ENCODE measurements around the gene SCUBE1.

The SCUBE1 gene

GRCh38 chr22:43209523-43209890, 133.7 kb downstream of the SCUBE1 start:
- no peak for TF ChIP-seq CTCF (IDR thresholded peaks at IDR 0.05; ENCODE audit: extremely low read depth, insufficient read depth, missing control alignments)
- in situ Hi-C loops (cut with MboI; ENCODE audit: low pct_unique_long_range_greater_than_20kb, low sequenced_read_pairs, unreplicated experiment): no loop called here
- DNase-seq (ENCODE audit: low spot score): no peak

- no peak for DNase-seq (ENCODE audit: low spot score)
- in situ Hi-C loops (cut with MboI; ENCODE audit: low pct_unique_long_range_greater_than_20kb, low sequenced_read_pairs, unreplicated experiment): no loop called here
- TF ChIP-seq CTCF (IDR thresholded peaks at IDR 0.05; ENCODE audit: extremely low read depth, insufficient read depth, missing control alignments): no peak
These were observed 134.3 kb downstream of the SCUBE1 start for GRCh38 chr22:43208703-43209522.

DNA sequence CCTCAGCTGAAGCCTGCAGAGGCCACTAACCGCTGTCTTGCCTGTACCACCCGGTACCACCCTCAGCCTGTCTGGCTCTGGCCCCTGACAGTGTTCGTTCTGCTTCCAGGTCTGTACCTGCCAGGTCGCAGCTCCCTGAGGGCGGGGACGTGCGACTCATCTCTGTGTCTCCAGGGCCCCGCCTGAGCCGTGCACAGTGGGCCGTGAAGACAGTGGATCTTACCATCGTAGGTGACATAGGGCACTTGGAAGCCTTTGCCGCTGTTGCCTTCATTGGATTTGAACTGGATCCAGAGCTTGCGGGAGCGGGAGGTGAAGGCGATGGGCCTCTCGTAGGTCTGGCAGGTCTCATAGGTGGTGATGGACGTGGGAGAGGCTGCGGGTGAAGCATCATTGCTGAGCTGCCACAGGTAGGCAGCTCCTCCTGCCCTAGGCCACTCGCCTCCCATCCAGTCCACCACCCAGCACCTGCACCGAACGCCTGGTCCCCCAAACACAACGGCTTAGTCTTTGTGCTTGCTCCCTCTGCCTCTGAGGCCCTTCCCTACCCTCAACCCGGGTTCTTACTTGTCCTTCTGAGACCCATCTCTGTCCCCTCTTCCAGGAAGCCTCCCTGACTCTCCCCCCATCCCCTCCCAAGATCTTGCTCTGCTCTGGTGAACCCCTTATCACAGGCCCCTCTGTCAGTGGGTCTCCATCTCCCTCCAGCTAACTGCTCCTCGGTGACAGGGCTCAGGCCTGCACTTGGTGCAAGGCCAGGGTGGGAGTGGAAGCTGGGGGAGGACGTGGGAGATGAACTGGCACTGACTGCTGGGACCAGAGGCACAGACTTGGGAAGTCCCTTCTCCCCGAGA, 135.1 kb downstream of the SCUBE1 start:
- TF ChIP-seq CTCF (IDR thresholded peaks at IDR 0.05; ENCODE audit: extremely low read depth, insufficient read depth, missing control alignments): no peak
- DNase-seq (ENCODE audit: low spot score): no peak
- in situ Hi-C loops (cut with MboI; ENCODE audit: low pct_unique_long_range_greater_than_20kb, low sequenced_read_pairs, unreplicated experiment): no loop called here

- no peak for DNase-seq (ENCODE audit: low spot score)
- no peak for TF ChIP-seq CTCF (IDR thresholded peaks at IDR 0.05; ENCODE audit: extremely low read depth, insufficient read depth, missing control alignments)
- in situ Hi-C loops (cut with MboI; ENCODE audit: low pct_unique_long_range_greater_than_20kb, low sequenced_read_pairs, unreplicated experiment): no loop called here
These were observed 135.8 kb downstream of the SCUBE1 start for GRCh38 chr22:43207386-43207785.

- in situ Hi-C loops (cut with MboI; ENCODE audit: low pct_unique_long_range_greater_than_20kb, low sequenced_read_pairs, unreplicated experiment): no loop called here
- TF ChIP-seq CTCF (IDR thresholded peaks at IDR 0.05; ENCODE audit: extremely low read depth, insufficient read depth, missing control alignments): no peak
- no peak for DNase-seq (ENCODE audit: low spot score)
These were observed 136.5 kb downstream of the SCUBE1 start for GRCh38 chr22:43206509-43207161.

DNA sequence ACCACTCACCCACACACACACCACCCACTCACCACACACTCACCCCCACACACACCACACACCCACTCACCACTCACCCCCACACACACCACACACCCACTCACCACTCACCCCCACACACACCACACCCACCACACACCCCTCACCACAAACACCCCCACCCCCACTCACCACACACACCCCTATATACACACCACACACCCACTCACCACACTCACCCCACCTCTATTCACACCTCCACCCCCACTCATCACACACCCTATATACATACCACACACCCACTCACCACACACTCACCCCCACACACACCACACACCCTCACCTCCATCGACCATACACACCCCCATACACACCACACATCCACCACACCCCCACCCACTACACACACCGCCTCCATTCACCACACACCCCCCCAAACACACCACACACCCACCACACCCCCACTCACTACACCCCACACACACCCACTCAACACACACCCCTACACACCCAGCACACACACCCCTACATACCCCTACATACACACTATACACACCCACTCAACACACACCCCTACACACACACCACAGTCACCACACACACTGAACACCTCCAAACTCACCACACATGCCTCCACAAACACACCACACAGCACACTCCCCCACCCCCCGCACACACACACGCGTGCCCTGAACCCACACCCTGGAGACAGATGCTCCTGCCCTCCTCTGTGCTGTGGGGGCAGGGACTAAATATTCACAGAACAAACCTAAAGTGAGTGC, 137.2 kb downstream of the SCUBE1 start:
- no peak for DNase-seq (ENCODE audit: low spot score)
- in situ Hi-C loops (cut with MboI; ENCODE audit: low pct_unique_long_range_greater_than_20kb, low sequenced_read_pairs, unreplicated experiment): no loop called here
- no peak for TF ChIP-seq CTCF (IDR thresholded peaks at IDR 0.05; ENCODE audit: extremely low read depth, insufficient read depth, missing control alignments)

All from GM13977 (cell line).